SJSA1 (cell line): Measurements from ENCODE around the gene AAK1. TPM values are rescaled to one million over a fixed set of nuclear protein-coding genes. Genes with fewer than 3 reads are reported as not detected.
"Not testable (repeated sequence)": the region's sequence is repeated elsewhere in the genome, so short reads cannot be mapped to it uniquely, and the experiment has no call there.

Experiments used
- DNase-seq, 2 experiments: peaks; one replicate each; pipeline ENCODE4 v3.0.0-alpha.2; 2015 to 2020; ENCODE audit warnings: low spot score in 2 of 2, low read depth in 1 of 2
- H3K27ac ChIP-seq: fragments of 250-450 bp; sonication (Bioruptor Pico); 2 replicates; pipeline ENCODE4 v1.5.1; 2020; ENCODE audit warnings: mild to moderate bottlenecking, moderate library complexity
- H3K27me3 ChIP-seq: fragments of 250-450 bp; sonication (Bioruptor Pico); replicated peaks from 2 replicates; pipeline ENCODE4 v1.5.1; 2020; ENCODE audit warnings: mild to moderate bottlenecking, moderate library complexity
- H3K36me3 ChIP-seq: fragments of 250-450 bp; sonication (Bioruptor Pico); 2 replicates; pipeline ENCODE4 v1.5.1; 2020; ENCODE audit warnings: mild to moderate bottlenecking
- H3K4me1 ChIP-seq: fragments of 250-450 bp; sonication (Bioruptor Pico); replicated peaks from 2 replicates; pipeline ENCODE4 v1.6.1; 2021; ENCODE audit warnings: mild to moderate bottlenecking
- H3K4me3 ChIP-seq: fragments of 250-450 bp; sonication (Bioruptor Pico); 2 replicates; pipeline ENCODE4 v1.5.1; 2020; ENCODE audit warnings: mild to moderate bottlenecking
- H3K9me3 ChIP-seq: fragments of 250-450 bp; sonication (Bioruptor Pico); replicated peaks from 2 replicates; pipeline ENCODE4 v1.5.1; 2020; ENCODE audit warnings: mild to moderate bottlenecking
- total RNA-seq: library from RNA; depleted of rRNA; stranded (reverse); fragments of >200 nt; shearing (Covaris generic); gene quantifications from 2 replicates; pipeline ENCODE4 v1.2.3, GENCODE V29; 2014

AAK1 gene
- total RNA-seq, 1 experiment from 2014 or later = 84.9 TPM

DNA sequence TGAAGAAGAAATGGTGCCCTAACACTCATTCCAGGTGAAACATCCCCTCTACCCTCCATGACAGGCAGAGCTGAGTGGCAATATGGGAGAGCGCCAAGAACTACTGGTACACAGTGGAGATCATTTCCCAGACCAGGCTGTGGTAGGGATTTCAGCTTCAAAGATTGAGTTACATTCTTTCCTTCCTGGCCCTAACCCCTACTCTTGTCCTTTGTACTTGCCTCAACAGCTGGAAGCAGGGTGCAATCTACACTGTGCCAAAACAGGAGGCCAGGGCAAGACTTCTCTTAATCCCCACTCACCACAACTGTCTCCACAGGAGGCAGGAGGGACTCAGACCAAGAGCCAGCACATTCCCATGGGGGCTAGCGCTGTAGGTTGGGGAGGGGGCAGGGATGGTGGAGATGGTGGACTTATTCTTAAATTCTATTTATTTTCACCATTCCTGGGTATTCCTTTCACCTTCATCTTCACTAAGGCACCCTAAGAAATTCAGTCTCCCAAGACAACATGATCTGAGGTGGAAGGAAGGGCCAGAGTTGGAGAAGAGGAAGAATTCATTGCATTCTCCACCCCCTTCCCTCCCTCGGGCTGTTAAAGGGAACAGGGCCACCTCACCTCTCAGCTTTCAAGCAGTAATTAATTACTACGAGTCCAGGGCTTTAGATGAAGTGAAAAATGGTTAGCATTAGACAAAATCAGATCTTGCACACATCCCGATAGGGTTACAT lies 65.9 kb downstream of the AAK1 start:
- H3K9me3 ChIP-seq = no peaks in the 10 kb centered on the region
- no peak for DNase-seq
- H3K4me3 ChIP-seq = no peak overlapping the region
- H3K27ac ChIP-seq = no peak overlapping the region
- peaks cover 6% of the 10 kb centered on the region; the same call in 1 of the 2 replicates for H3K36me3 ChIP-seq
- H3K27me3 ChIP-seq = no peaks in the 10 kb centered on the region
- H3K4me1 ChIP-seq = peaks cover 32% of the 10 kb centered on the region

DNA sequence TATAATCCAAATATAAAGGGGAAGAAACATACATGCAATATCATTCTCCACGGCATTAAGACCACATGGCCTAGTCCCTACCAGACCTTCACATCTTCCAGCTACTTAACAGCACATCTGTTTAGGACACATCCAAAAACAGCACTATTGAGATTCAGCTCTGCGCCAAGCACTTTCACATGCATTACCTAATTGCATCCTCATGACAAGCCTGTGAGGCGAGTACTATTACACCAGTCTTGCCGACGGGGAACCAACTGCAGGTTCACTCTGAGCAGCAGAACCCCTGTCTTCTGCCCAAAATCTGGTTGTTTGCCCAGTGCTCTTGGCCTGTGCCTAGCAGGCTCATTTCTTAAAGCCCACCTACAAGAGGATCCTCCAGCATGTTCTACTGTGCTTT lies 66.7 kb downstream of the AAK1 start:
- DNase-seq = no peak
- H3K4me1 ChIP-seq = peaks cover 24% of the 10 kb centered on the region
- no peak overlapping the region for H3K27ac ChIP-seq
- H3K9me3 ChIP-seq = no peaks in the 10 kb centered on the region
- H3K36me3 ChIP-seq = peaks cover 7% of the 10 kb centered on the region; the same call in 1 of the 2 replicates
- no peaks in the 10 kb centered on the region for H3K27me3 ChIP-seq
- H3K4me3 ChIP-seq = no peak overlapping the region

DNA sequence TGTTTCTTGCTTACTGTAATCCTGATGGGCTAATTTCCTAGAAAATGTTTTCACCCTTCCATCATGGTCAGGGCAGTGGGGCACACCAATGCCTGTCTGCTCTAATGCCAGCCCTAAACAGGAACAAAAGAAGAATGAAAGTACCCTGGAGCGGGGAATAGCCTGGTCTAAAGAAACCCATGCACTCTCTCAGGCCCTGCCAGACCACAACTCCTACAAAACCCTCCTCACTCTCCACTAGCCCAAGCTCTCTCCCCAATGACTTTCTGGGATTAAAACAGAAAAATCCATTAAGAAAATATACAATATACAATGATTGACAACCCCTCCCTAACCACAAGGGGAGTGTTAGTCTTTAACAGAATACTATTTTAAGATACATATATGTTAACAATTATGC lies 67.6 kb downstream of the AAK1 start:
- DNase-seq = no peak
- Histone ChIP-seq H3K4me3 (no peak overlapping the region), H3K9me3 (no peaks in the 10 kb centered on the region), H3K4me1 (peaks cover 16% of the 10 kb centered on the region), H3K27me3 (no peaks in the 10 kb centered on the region), H3K27ac (no peak overlapping the region), H3K36me3 (peaks cover 16% of the 10 kb centered on the region; the same call in 1 of the 2 replicates)

DNA sequence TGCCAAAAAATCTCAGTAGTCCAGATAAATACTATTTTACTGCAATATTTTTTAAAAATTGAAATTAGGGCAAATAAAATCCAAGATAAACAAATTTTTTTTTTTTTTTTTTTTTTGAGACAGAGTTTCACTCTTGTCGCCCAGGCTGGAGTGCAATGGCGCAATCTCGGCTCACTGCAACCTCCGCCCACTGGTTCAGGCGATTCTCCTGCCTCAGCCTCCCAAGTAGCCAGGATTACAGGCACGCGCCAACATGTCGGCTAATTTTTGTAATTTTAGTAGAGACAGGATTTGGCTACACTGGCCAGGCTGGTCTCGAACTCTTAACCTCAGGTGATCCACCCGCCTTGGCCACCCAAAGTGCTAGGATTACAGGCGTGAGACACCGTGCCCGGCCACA lies 68.2 kb downstream of the AAK1 start:
- not testable (repeated sequence) for H3K9me3 ChIP-seq, DNase-seq, H3K4me3 ChIP-seq, H3K27me3 ChIP-seq, H3K27ac ChIP-seq
- Histone ChIP-seq H3K4me1 (peaks cover 16% of the 10 kb centered on the region), H3K36me3 (peaks cover 16% of the 10 kb centered on the region; the same call in 1 of the 2 replicates)

DNA sequence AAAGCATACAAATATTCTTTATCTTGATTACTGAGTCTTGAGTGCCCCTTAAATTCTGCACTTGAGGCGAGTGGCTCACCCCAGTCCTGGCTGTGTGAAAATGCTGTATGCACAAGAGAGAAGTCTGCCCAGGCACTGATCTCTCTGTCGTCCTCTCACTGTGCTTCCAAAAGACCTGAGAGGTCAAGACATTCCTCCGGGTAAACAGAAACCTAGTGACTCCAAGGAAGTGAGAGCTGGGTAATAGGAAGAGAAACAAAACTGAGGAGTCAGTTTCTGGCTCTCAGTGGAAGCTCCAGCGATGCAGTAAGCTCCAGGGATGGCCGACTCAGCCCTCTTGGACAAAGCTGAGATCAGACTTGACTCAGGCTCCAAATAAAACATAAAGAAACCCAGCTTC lies 70.9 kb downstream of the AAK1 start:
- Histone ChIP-seq H3K4me1 (peaks cover 33% of the 10 kb centered on the region), H3K9me3 (no peaks in the 10 kb centered on the region), H3K27me3 (no peaks in the 10 kb centered on the region), H3K36me3 (peaks cover 16% of the 10 kb centered on the region), H3K27ac (no peak overlapping the region), H3K4me3 (no peak overlapping the region)
- no peak for DNase-seq

DNA sequence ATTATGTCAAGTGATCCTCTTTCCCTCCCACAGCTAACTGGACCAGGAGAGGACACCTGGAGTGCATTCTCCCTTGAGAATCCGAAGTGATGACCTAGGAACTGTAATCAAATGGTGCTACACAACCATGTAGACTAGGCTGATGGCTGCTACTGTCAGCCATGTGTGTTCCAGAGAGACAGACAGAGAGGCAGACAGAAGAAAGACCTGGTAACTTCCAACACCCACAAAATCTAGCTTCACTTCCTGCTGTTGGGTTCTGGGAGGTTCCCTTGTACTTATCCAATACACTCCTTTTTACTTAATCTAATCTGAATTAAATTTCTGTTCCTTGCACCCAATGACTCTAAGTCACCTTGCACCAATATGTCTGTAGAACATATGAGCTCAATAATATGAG lies 72.3 kb downstream of the AAK1 start:
- H3K4me1 ChIP-seq = peaks cover 41% of the 10 kb centered on the region
- no peak for DNase-seq
- no peak overlapping the region for H3K4me3 ChIP-seq
- H3K27ac ChIP-seq = no peak overlapping the region
- H3K27me3 ChIP-seq = no peaks in the 10 kb centered on the region
- no peaks in the 10 kb centered on the region for H3K9me3 ChIP-seq
- H3K36me3 ChIP-seq = peaks cover 16% of the 10 kb centered on the region

DNA sequence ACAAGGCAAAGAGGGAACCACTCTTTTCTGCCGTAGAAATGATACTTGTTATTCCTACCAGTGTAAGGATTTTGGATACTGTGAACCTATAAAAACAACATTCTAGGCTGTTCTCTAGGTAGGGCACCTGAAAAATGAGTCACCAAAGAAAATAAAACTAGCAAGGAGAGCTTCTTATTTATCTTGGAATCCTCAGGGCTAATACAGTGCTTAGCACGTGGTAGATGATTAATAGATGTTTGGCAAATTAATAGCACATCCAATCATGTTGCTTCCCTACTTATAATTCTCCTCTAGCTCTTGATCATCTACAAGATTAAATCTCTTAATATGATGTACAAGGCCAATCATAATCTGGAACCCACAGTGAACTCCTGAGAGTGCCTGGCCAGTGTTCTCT lies 73.1 kb downstream of the AAK1 start:
- Histone ChIP-seq H3K27me3 (no peaks in the 10 kb centered on the region), H3K36me3 (peaks cover 16% of the 10 kb centered on the region), H3K4me3 (no peak overlapping the region), H3K27ac (no peak overlapping the region), H3K9me3 (no peaks in the 10 kb centered on the region), H3K4me1 (peaks cover 34% of the 10 kb centered on the region)
- no peak for DNase-seq

DNA sequence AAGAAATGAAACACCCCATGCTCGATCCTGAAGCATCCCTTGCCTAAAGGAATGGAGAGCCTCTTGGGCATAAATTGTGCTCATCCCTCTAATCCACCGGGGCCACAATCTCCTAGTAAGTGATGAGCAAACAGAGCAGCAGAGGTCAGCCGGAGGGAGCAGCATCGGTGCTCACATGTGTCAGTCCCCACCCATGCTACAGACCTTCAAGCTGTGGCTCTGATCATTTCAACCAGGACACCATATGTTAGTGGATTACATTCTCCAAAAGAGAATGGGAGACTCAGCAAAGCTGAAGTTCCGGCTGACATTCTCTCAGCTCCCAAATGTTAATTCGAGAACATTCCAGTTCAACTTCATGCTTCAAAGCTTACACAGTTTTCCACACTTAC lies 75.6 kb downstream of the AAK1 start:
- peaks cover 17% of the 10 kb centered on the region for H3K36me3 ChIP-seq
- no peak for DNase-seq
- no peak overlapping the region for H3K4me3 ChIP-seq
- peaks cover 30% of the 10 kb centered on the region for H3K4me1 ChIP-seq
- H3K27me3 ChIP-seq = no peaks in the 10 kb centered on the region
- no peaks in the 10 kb centered on the region for H3K9me3 ChIP-seq
- H3K27ac ChIP-seq = no peak overlapping the region

DNA sequence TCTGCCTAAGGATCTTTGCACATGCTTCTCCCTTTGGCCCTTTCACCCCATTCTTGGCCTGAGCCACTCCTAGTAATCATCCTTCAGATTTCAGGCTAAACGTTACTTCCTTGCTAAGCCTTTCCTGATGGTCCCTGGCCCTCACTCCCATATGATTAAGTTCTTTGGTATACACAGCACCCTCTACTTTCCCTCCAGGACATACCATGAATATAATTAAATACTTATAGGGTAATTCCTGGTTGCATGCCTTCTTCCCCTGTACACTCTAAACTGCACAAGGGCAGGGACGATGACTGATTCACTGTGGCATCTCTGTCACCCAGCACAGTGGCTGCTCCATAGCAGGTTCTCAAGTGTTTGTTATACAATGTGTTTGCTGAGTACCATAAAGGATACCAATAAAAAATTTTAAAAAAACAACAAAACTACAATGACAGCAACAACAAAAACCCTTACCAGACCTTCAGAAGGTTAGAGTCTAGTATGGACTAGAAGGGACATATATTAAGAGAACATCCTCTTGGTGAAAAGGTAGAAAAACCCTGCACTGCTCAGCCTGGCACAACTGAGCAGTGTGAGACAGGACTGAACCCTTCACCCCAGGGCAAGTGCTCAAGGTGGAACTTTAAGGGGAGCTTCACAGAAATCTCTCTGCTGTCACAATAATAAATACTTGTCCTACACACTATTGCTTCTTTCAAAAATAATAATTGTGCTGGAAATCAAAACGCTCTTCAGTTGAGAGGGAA lies 76.2 kb downstream of the AAK1 start:
- H3K36me3 ChIP-seq = peaks cover 13% of the 10 kb centered on the region
- H3K27me3 ChIP-seq = no peaks in the 10 kb centered on the region
- peak overlapping the region; percentile 12; the same call in 1 of the 2 replicates for H3K27ac ChIP-seq
- DNase-seq = peak; percentile 64 to 66
- H3K4me1 ChIP-seq = peaks cover 30% of the 10 kb centered on the region
- no peak overlapping the region for H3K4me3 ChIP-seq
- no peaks in the 10 kb centered on the region for H3K9me3 ChIP-seq

DNA sequence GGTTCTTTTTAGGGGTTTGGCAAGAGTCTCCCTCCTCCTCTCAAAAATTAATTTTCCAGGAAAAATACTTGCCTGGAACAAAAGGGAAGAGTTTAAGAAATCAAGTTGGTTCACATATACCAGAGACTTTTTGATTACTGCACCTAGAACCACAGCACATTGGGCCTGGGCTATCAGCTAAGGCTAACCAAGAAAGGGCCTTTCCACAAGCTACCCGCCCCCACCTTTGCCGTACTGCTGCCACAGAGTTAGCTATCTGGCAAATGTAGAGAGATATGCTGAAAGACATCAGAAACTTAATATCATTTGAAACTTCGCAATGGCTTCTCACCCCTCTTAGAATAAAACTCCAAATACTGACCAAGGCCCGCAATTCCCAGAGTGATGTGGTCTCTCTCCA lies 76.9 kb downstream of the AAK1 start:
- H3K4me1 ChIP-seq = peaks cover 30% of the 10 kb centered on the region
- H3K9me3 ChIP-seq = no peaks in the 10 kb centered on the region
- no peak overlapping the region for H3K4me3 ChIP-seq
- H3K27me3 ChIP-seq = no peaks in the 10 kb centered on the region
- H3K36me3 ChIP-seq = peaks cover 11% of the 10 kb centered on the region
- peak overlapping the region; percentile 12; the same call in 1 of the 2 replicates for H3K27ac ChIP-seq
- DNase-seq = no peak

DNA sequence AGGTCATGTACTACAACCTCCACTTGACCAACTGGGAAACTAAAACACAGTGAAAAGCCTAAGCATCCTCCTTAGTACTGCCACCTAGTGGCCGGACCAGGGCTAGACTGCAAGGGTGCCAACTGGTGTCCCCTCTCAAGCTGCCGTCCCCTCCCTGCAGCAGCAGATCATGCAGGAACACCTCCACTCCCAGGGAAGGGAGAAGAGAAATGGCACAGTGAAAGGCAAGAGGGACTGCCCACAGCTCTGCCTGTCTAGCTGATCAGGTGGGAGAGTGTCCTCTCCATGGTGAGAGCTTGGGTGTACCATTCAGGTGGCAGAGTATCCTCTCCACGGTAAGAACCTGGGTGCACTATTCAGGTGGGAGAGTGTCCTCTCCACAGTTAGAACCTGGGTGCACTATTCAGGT lies 78.1 kb downstream of the AAK1 start:
- Histone ChIP-seq H3K4me1 (peaks cover 38% of the 10 kb centered on the region), H3K4me3 (no peak overlapping the region), H3K9me3 (no peaks in the 10 kb centered on the region), H3K27ac (no peak overlapping the region), H3K27me3 (no peaks in the 10 kb centered on the region), H3K36me3 (peaks cover 4% of the 10 kb centered on the region; the same call in 1 of the 2 replicates)
- peak; percentile 28 to 66 for DNase-seq

DNA sequence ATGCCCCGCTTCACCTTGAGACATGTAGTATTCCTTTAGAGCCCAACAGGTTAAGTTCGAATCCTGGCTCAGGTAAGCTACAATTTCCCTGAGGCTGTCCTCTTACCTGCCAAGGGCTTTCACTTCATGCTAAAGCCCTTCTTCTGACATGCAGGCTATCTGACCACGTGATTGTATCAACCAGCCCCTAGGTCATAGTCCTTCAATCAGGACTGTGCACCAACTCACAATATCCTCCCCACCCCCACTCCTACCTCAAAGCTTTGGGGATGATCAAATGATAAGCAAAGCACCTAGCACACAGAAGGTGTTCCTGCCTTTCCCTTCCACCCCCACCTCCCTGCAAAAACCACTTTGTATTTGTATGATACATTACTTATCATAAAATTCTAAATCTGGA lies 78.9 kb downstream of the AAK1 start:
- Histone ChIP-seq H3K9me3 (no peaks in the 10 kb centered on the region), H3K27me3 (no peaks in the 10 kb centered on the region), H3K4me3 (no peak overlapping the region), H3K27ac (no peak overlapping the region), H3K36me3 (peaks cover 7% of the 10 kb centered on the region; the same call in 1 of the 2 replicates), H3K4me1 (peaks cover 44% of the 10 kb centered on the region)
- DNase-seq = no peak

DNA sequence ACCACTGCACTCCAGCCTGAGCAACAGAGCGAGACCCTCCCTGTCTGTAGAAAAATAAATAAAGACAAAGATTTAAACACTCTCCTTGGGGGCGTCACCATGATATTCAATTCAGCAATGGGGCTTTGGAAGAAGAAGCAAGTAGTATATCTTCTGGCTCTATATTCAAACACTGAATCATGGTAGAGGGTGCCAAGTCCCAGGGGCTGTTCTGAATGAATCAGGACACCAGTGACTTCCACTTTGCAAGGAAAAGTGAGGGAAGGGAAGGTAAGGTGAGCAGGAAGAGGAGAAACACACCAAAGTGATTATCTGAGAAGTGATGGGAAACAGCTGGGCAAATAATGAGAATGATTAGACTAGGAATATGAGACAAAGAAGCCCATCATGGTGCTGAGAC lies 80.5 kb downstream of the AAK1 start:
- no peaks in the 10 kb centered on the region for H3K9me3 ChIP-seq
- H3K4me1 ChIP-seq = peaks cover 34% of the 10 kb centered on the region
- H3K4me3 ChIP-seq = no peak overlapping the region
- DNase-seq = no peak
- peaks cover 7% of the 10 kb centered on the region; the same call in 1 of the 2 replicates for H3K36me3 ChIP-seq
- no peak overlapping the region for H3K27ac ChIP-seq
- no peaks in the 10 kb centered on the region for H3K27me3 ChIP-seq

DNA sequence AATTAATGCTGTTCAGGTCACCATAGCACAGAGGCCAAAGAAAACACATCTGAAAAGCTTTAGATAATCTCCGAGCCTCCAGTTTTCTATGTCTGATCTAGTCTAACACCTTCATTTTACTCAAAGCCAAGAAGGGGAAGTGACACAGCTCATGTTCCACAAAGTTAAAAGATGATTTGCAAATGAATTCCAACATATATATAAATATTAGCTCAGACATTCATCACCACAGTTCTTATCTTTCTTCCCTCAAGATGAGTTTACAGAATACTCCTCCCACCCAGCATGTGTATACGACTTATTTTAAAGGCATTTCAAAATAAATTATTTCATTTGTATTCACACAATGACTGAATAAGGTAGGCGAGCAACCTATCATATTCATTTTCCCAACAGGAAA lies 82.4 kb downstream of the AAK1 start:
- H3K4me3 ChIP-seq = no peak overlapping the region
- no peaks in the 10 kb centered on the region for H3K27me3 ChIP-seq
- H3K27ac ChIP-seq = no peak overlapping the region
- H3K9me3 ChIP-seq = no peaks in the 10 kb centered on the region
- peaks cover 17% of the 10 kb centered on the region for H3K36me3 ChIP-seq
- DNase-seq = no peak
- H3K4me1 ChIP-seq = peaks cover 16% of the 10 kb centered on the region
